Measurements from ENCODE around the gene RNF5. TPM values are rescaled to one million over a fixed set of nuclear protein-coding genes. Genes with fewer than 3 reads are reported as not detected.

RNF5 gene
- total and polyA plus RNA-seq, 2 of the 4 experiments (the other 2 are of a cell fraction) = 18.8 to 41.4 TPM

DNA sequence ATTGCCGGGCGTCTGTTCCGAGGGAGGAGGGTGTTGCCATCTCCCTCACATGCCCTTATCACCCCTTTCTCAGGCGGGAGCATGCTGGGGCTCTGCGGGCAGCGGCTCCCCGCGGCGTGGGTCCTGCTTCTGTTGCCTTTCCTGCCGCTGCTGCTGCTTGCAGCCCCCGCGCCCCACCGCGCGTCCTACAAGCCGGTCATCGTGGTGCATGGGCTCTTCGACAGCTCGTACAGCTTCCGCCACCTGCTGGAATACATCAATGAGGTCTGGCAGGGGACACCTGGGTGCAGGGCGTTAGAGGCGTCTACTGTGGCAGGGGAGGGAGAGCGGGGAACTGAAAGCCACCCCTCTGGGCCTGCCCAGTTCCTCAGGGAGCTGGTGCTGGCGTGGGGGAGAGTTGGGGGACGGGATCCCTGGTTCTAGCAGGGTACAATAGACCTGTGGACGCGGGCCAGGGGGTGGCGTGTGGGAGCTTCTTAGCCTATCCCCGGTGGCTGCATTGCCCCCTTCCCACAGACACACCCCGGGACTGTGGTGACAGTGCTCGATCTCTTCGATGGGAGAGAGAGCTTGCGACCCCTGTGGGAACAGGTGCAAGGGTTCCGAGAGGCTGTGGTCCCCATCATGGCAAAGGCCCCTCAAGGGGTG lies 23.6 kb upstream of the RNF5 start:
- H2BK5ac ChIP-seq (ENCODE audit: low read depth, low read length, poor library complexity, severe bottlenecking) = peak overlapping the region; percentile 82
- ATAC-seq (ENCODE audit: low read depth) (peak; percentile 50), DNase-seq (peak; percentile 71)
- peak overlapping the region; percentile 57; the same call in 1 of the 2 replicates for H2AK5ac ChIP-seq (ENCODE audit: low read depth, low read length)
- H3K18ac ChIP-seq (ENCODE audit: low read depth, low read length) = no peak overlapping the region; the same call in 1 of the 2 replicates
- peaks cover 23% of the 10 kb centered on the region for H3K4me1 ChIP-seq (ENCODE audit: control insufficient read depth, insufficient read depth, low read length)
- TF ChIP-seq MXI1 (IDR thresholded peaks at IDR 0.05; ENCODE audit: borderline replicate concordance, low read depth, low read length) = peak; percentile 63; the same call in 1 of the 2 replicates
- TF ChIP-seq SMC3 (IDR thresholded peaks at IDR 0.05; ENCODE audit: low read depth, low read length) = peak; percentile 60
- TF ChIP-seq RAD21 (IDR thresholded peaks at IDR 0.05; ENCODE audit: low read length) = peak; percentile 72
- TF ChIP-seq, protein P1, sequence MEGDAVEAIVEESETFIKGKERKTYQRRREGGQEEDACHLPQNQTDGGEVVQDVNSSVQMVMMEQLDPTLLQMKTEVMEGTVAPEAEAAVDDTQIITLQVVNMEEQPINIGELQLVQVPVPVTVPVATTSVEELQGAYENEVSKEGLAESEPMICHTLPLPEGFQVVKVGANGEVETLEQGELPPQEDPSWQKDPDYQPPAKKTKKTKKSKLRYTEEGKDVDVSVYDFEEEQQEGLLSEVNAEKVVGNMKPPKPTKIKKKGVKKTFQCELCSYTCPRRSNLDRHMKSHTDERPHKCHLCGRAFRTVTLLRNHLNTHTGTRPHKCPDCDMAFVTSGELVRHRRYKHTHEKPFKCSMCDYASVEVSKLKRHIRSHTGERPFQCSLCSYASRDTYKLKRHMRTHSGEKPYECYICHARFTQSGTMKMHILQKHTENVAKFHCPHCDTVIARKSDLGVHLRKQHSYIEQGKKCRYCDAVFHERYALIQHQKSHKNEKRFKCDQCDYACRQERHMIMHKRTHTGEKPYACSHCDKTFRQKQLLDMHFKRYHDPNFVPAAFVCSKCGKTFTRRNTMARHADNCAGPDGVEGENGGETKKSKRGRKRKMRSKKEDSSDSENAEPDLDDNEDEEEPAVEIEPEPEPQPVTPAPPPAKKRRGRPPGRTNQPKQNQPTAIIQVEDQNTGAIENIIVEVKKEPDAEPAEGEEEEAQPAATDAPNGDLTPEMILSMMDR (conservative IDR thresholded peaks at IDR 0.05; ENCODE audit: low read depth, low read length) = peak; percentile 56
- no peak for TF ChIP-seq BHLHE40 (IDR thresholded peaks at IDR 0.05; ENCODE audit: low read depth, low read length)
- no peaks in the 10 kb centered on the region for H3K9me3 ChIP-seq (ENCODE audit: control insufficient read depth, insufficient read depth, low read length)
- H4K20me1 ChIP-seq (ENCODE audit: insufficient read depth, low read length) = no peaks in the 10 kb centered on the region
- peak overlapping the region; percentile 96 for H2AFZ ChIP-seq (replicated peaks; ENCODE audit: low read length, poor library complexity)
- ChIA-PET POLR2A (ENCODE audit: unreplicated experiment) (no interaction called here), CTCF (interaction anchor here (1.0 to 1.1 kb wide), 2 partner anchors 40 to 45 kb away, joined by 3 read pairs; partner anchors contain the start of gene TNXB)
- H2AK9ac ChIP-seq (replicated peaks; ENCODE audit: low read depth, low read length, poor library complexity) = peak overlapping the region; percentile 98
- BruUV-seq (replicated peaks) = no TSS peak
- peak overlapping the region; percentile 84 for H3K27ac ChIP-seq (ENCODE audit: insufficient read depth, low read length)
- H3K79me1 ChIP-seq (ENCODE audit: low read depth in 1 of 2, low read length in 2 of 2) = peaks cover 6 to 34% of the 10 kb centered on the region in 2 experiments
- peak overlapping the region; percentile 86; the same call in 1 of the 2 replicates for H4K91ac ChIP-seq (ENCODE audit: insufficient read depth, low read depth, low read length)
- H3K23ac ChIP-seq (ENCODE audit: low read depth, low read length) = peak overlapping the region; percentile 75
- peak overlapping the region; percentile 84 for H3K4ac ChIP-seq (ENCODE audit: low read depth, low read length)
- 0 out of 3 replicates have a peak overlapping the region, but pooled peaks have one; percentile 16 for H2BK15ac ChIP-seq (ENCODE audit: low read depth, low read length)
- in situ Hi-C loops (cut with MboI; ENCODE audit: low sequenced_read_pairs) = loop anchor here (5.0 kb wide), 1 partner anchor 37 kb away; no protein-coding TSS in a partner anchor
- H3K27me3 ChIP-seq (ENCODE audit: control insufficient read depth, insufficient read depth, low read length) = no peaks in the 10 kb centered on the region
- peak overlapping the region; percentile 75 to 96 for H4K8ac ChIP-seq (ENCODE audit: low read depth in 2 of 2, low read length in 2 of 2)
- peaks cover 11% of the 10 kb centered on the region for H3K36me3 ChIP-seq (ENCODE audit: control insufficient read depth, insufficient read depth, low read length)
- peak overlapping the region; percentile 67 for H3K4me3 ChIP-seq (ENCODE audit: insufficient read depth, low read depth, low read length)
- no peak overlapping the region; the same call in 1 of the 2 replicates for H2BK20ac ChIP-seq (ENCODE audit: low read depth, low read length)
- H3K9me1 ChIP-seq (ENCODE audit: insufficient read depth, low read length) = 0 out of 2 replicates have a peak, but pooled peaks cover 4% of the 10 kb centered on the region
- peak overlapping the region; percentile 87 for H3K14ac ChIP-seq (replicated peaks; ENCODE audit: low read depth, low read length)
- H2BK120ac ChIP-seq (ENCODE audit: low read depth, low read length) = peak overlapping the region; percentile 78
- 2% methylated on average over 19 of the region's 34 CpGs; no CpG with 5 or more reads in 1 of the 2 experiments for WGBS, 2 experiments (ENCODE audit: extremely low coverage in 2 of 2, insufficient read length in 1 of 2)
- peak overlapping the region; percentile 70 for H3K9ac ChIP-seq (ENCODE audit: low read depth, low read length)
- H4K5ac ChIP-seq (ENCODE audit: low read depth, low read length) = peak overlapping the region; percentile 51; the same call in 1 of the 2 replicates
- H3K4me2 ChIP-seq (ENCODE audit: low read depth, low read length) = peak overlapping the region; percentile 79
- dilution Hi-C loops (cut with HindIII; ENCODE audit: low sequenced_read_pairs, unreplicated experiment) = no loop called here
- intact Hi-C loops (cut with micrococcal nuclease) = loop anchor here (1.0 to 10.0 kb wide), 6 partner anchors 35 to 252 kb away; partner anchors contain the start of genes SKIC2 and ZBTB12
- 0 out of 2 replicates have a peak overlapping the region, but pooled peaks have one; percentile 78 for H3K56ac ChIP-seq (ENCODE audit: extremely low read depth, insufficient read depth, low read length)

Data from IMR-90 (cell line).